ENCODE measurements around the gene ZBTB38. TPM values are rescaled to one million over a fixed set of nuclear protein-coding genes. Genes with fewer than 3 reads are reported as not detected.

Gene ZBTB38
- total and polyA plus RNA-seq, 2 experiments from 2014 or later: 8.7 to 11.5 TPM

- TF ChIP-seq, protein P1, sequence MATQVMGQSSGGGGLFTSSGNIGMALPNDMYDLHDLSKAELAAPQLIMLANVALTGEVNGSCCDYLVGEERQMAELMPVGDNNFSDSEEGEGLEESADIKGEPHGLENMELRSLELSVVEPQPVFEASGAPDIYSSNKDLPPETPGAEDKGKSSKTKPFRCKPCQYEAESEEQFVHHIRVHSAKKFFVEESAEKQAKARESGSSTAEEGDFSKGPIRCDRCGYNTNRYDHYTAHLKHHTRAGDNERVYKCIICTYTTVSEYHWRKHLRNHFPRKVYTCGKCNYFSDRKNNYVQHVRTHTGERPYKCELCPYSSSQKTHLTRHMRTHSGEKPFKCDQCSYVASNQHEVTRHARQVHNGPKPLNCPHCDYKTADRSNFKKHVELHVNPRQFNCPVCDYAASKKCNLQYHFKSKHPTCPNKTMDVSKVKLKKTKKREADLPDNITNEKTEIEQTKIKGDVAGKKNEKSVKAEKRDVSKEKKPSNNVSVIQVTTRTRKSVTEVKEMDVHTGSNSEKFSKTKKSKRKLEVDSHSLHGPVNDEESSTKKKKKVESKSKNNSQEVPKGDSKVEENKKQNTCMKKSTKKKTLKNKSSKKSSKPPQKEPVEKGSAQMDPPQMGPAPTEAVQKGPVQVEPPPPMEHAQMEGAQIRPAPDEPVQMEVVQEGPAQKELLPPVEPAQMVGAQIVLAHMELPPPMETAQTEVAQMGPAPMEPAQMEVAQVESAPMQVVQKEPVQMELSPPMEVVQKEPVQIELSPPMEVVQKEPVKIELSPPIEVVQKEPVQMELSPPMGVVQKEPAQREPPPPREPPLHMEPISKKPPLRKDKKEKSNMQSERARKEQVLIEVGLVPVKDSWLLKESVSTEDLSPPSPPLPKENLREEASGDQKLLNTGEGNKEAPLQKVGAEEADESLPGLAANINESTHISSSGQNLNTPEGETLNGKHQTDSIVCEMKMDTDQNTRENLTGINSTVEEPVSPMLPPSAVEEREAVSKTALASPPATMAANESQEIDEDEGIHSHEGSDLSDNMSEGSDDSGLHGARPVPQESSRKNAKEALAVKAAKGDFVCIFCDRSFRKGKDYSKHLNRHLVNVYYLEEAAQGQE (IDR thresholded peaks at IDR 0.05; ENCODE audit: unreplicated experiment): no peak
- TF ChIP-seq POLR2AphosphoS5 (IDR thresholded peaks at IDR 0.05; ENCODE audit: low read depth): no peak
Observed at GRCh38 chr3:141368925-141369794, 856 bp downstream of the ZBTB38 start (continued).

DNA sequence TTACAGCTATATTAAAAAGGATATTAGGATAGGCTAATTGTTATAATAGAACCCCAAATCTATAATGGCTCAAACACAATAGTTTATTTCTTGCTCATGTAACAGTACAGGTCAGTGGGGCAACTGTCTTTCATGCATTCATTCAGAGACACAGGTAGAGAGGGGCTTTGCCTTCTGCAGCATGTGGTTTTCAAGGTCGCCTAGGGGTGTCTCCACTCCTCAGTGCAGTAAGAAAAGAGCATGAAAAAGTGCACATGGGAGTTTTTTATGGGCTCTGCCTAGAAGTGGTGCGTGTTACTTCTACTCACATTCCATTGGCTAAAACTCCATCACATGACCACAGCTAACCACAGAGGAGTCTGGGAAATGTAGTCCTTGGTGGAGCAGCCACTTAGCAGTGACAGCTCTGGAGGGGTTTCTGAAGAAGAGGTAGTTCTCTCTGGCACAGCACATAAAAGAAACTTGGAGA lies 1.8 kb downstream of the ZBTB38 start:
- H3F3A ChIP-seq (replicated peaks; ENCODE audit: low read depth): no peaks in the 10 kb centered on the region
- TF ChIP-seq CTCF (conservative IDR thresholded peaks at IDR 0.05; ENCODE audit: low read depth in 2 of 2): peak; percentile 42 to 55
- TF ChIP-seq STAT1 (IDR thresholded peaks at IDR 0.05; ENCODE audit: unreplicated experiment): no peak
- TF ChIP-seq CREB1 (CRISPR knock-in tag; IDR thresholded peaks at IDR 0.05; ENCODE audit: low read depth): peak; percentile 78
- no peak for TF ChIP-seq JUNB (IDR thresholded peaks at IDR 0.05; ENCODE audit: unreplicated experiment)
- TF ChIP-seq ETS1 (IDR thresholded peaks at IDR 0.05): peak; percentile 68; the same call in 1 of the 2 replicates
- no peak overlapping the region for H2AFZ ChIP-seq
- H3K36me3 ChIP-seq (ENCODE audit: insufficient read depth): no peaks in the 10 kb centered on the region
- peak; percentile 85 for ATAC-seq
- H3K79me2 ChIP-seq (replicated peaks; ENCODE audit: insufficient read depth): no peaks in the 10 kb centered on the region
- no peaks in the 10 kb centered on the region for H3K9me3 Mint-ChIP-seq
- no peak overlapping the region for H3K27ac ChIP-seq (ENCODE audit: low read depth)
- peaks cover 3% of the 10 kb centered on the region; the same call in 1 of the 2 replicates for H3K9me2 ChIP-seq (ENCODE audit: insufficient read depth)
- H3K4me2 ChIP-seq: no peak overlapping the region
- no peaks in the 10 kb centered on the region for H3K36me3 Mint-ChIP-seq (ENCODE audit: low read depth)
- no peaks in the 10 kb centered on the region for H3K27me3 ChIP-seq (ENCODE audit: insufficient read depth)
- H3K4me3 ChIP-seq: no peak overlapping the region
- H3K4me1 ChIP-seq (ENCODE audit: insufficient read depth): peaks cover 40% of the 10 kb centered on the region
- peaks cover 6% of the 10 kb centered on the region for H3K27me3 Mint-ChIP-seq (ENCODE audit: insufficient read depth, low read depth, poor library complexity)
- peaks cover 44% of the 10 kb centered on the region for H3K4me1 Mint-ChIP-seq
- no peak overlapping the region for H3K4me3 Mint-ChIP-seq
- DNase-seq (ENCODE audit: low spot score): peak; percentile 91
- no peak overlapping the region for H3K27ac Mint-ChIP-seq
- H4K20me1 ChIP-seq (replicated peaks; ENCODE audit: insufficient read depth): no peaks in the 10 kb centered on the region

Data from GM23338 (cell line).